GM19025 (cell line): ENCODE results near the gene CSTPP1.

Experiments
- ATAC-seq: cut with Tn5 transposase; IDR thresholded peaks from one replicate; pipeline ENCODE4 v1.9.1; 2021; ENCODE audit warnings: mild to moderate bottlenecking, low read depth, moderate library complexity; ENCODE audit not compliant: unreplicated experiment

The CSTPP1 gene

GRCh38 chr11:47152126-47152952 is 215.8 kb downstream of the CSTPP1 start:
- ATAC-seq: no peak

GRCh38 chr11:47152953-47153950 is 216.7 kb downstream of the CSTPP1 start:
- no peak for ATAC-seq

- ATAC-seq: no peak
These were observed 218.3 kb downstream of the CSTPP1 start for GRCh38 chr11:47154616-47155570.

- no peak for ATAC-seq
These were observed 219.3 kb downstream of the CSTPP1 start for GRCh38 chr11:47155879-47156278.

- ATAC-seq: no peak
These were observed 219.8 kb downstream of the CSTPP1 start for GRCh38 chr11:47156333-47156732.

GRCh38 chr11:47156951-47157350 is 220.4 kb downstream of the CSTPP1 start:
- ATAC-seq: no peak

- no peak for ATAC-seq
These were observed 221.2 kb downstream of the CSTPP1 start for GRCh38 chr11:47157805-47158204.

- no peak for ATAC-seq
These were observed 221.7 kb downstream of the CSTPP1 start for GRCh38 chr11:47158242-47158641.

- no peak for ATAC-seq
These were observed 224.2 kb downstream of the CSTPP1 start for GRCh38 chr11:47160753-47161133.

GRCh38 chr11:47161134-47161854 is 224.7 kb downstream of the CSTPP1 start:
- no peak for ATAC-seq

GRCh38 chr11:47161890-47162289 is 225.3 kb downstream of the CSTPP1 start:
- ATAC-seq: no peak

GRCh38 chr11:47162426-47162825 is 225.9 kb downstream of the CSTPP1 start:
- ATAC-seq: no peak

- no peak for ATAC-seq
These were observed 226.6 kb downstream of the CSTPP1 start for GRCh38 chr11:47163193-47163592.

GRCh38 chr11:47163898-47164297 is 227.3 kb downstream of the CSTPP1 start:
- ATAC-seq: no peak

GRCh38 chr11:47164321-47164720 is 227.8 kb downstream of the CSTPP1 start:
- ATAC-seq: no peak

- ATAC-seq: no peak
These were observed 228.8 kb downstream of the CSTPP1 start for GRCh38 chr11:47165253-47165840.

- no peak for ATAC-seq
These were observed 229.8 kb downstream of the CSTPP1 start for GRCh38 chr11:47166368-47166767.

GRCh38 chr11:47171061-47171838 is 234.7 kb downstream of the CSTPP1 start:
- no peak for ATAC-seq
